H1 (cell line): ENCODE measurements around the gene ABLIM1. TPM values are rescaled to one million over a fixed set of nuclear protein-coding genes. Genes with fewer than 3 reads are reported as not detected.

Experiments
- CTCF ChIA-PET: fragments of 300-600 bp; sonication (Branson Sonifier 250); formaldehyde crosslinking; loops from one replicate; lab custom pipeline; 2021; ENCODE audit not compliant: partially characterized antibody; lab: Charles Lee
- POLR2A ChIA-PET: fragments of 300-600 bp; sonication (Branson Sonifier 250); formaldehyde crosslinking; loops from one replicate; lab custom pipeline; 2021; ENCODE audit warnings: inconsistent platforms; ENCODE audit not compliant: partially characterized antibody; lab: Charles Lee
- DNase-seq, 2 experiments: peaks; one replicate each; pipeline versions ENCODE4 v3.0.0 to v3.0.0-alpha.2; 2010 to 2022; ENCODE audit warnings: low spot score in 2 of 2, low read depth in 1 of 2, mixed read lengths in 1 of 2
- FAIRE-seq: peaks from 2 replicates; lab custom pipeline; 2011; peaks lifted over from hg19 to GRCh38; lab: Jason Lieb, UNC
- H2AFZ ChIP-seq: 2 replicates; pipeline ENCODE4 v1.8.1; 2012; ENCODE audit warnings: low read length, inconsistent platforms
- H2AK5ac ChIP-seq: 2 replicates; pipeline ENCODE4 v1.6.1; 2013; ENCODE audit warnings: low read depth, low read length
- H2BK120ac ChIP-seq: replicated peaks from 2 replicates; pipeline ENCODE3; 2013; ENCODE audit warnings: low read depth, low read length, inconsistent platforms
- H2BK12ac ChIP-seq: 2 replicates; pipeline ENCODE4 v1.6.1; 2013; ENCODE audit warnings: low read depth, low read length
- H2BK15ac ChIP-seq: 2 replicates; pipeline ENCODE4 v1.6.1; 2013; ENCODE audit warnings: low read length
- H2BK20ac ChIP-seq: 2 replicates; pipeline ENCODE4 v1.6.1; 2013; ENCODE audit warnings: low read length
- H2BK5ac ChIP-seq: 2 replicates; pipeline ENCODE4 v1.6.1; 2013; ENCODE audit warnings: low read depth, low read length
- H3K14ac ChIP-seq: 2 replicates; pipeline ENCODE4 v1.6.1; 2013; ENCODE audit warnings: inconsistent platforms; ENCODE audit not compliant: insufficient read length
- H3K18ac ChIP-seq: 2 replicates; pipeline ENCODE4 v1.6.1; 2013; ENCODE audit warnings: low read length; ENCODE audit errors: extremely low read depth
- H3K23ac ChIP-seq: 2 replicates; pipeline ENCODE4 v1.6.1; 2013; ENCODE audit warnings: inconsistent platforms; ENCODE audit not compliant: insufficient read length
- H3K23me2 ChIP-seq: 2 replicates; pipeline ENCODE4 v1.6.1; 2013; ENCODE audit warnings: low read depth, low read length
- H3K27ac ChIP-seq: 2 replicates; pipeline ENCODE4 v1.6.1; 2011; ENCODE audit warnings: low read depth, low read length, inconsistent platforms
- H3K27me3 ChIP-seq, 4 experiments: replicated peaks in 1 of 4; 1 replicate in 1 of 4; 2 replicates in 3 of 4; pipeline versions ENCODE4 v1.6.1 to v1.8.1; 2011 to 2013; ENCODE audit warnings: low read length in 3 of 4, mild to moderate bottlenecking in 3 of 4, inconsistent platforms in 2 of 4, mixed read lengths in 2 of 4, moderate library complexity in 1 of 4; ENCODE audit not compliant: control insufficient read depth in 3 of 4, insufficient read depth in 3 of 4; ENCODE audit errors: extremely low read depth in 1 of 4
- H3K36me3 ChIP-seq, 4 experiments: 2 replicates each; pipeline versions ENCODE4 v1.6.1 to v1.8.1; 2011 to 2013; ENCODE audit warnings: mild to moderate bottlenecking in 4 of 4, low read length in 3 of 4, moderate library complexity in 2 of 4, control low read depth in 1 of 4, inconsistent platforms in 1 of 4; ENCODE audit not compliant: insufficient read depth in 4 of 4, control insufficient read depth in 2 of 4
- H3K4ac ChIP-seq: replicated peaks from 2 replicates; pipeline ENCODE3; 2013; ENCODE audit warnings: low read length, low read depth, mixed read lengths, inconsistent platforms; ENCODE audit not compliant: insufficient read length
- H3K4me1 ChIP-seq, 4 experiments: replicated peaks in 1 of 4; 1 replicate in 1 of 4; 2 replicates in 3 of 4; pipeline versions ENCODE4 v1.6.1 to v1.8.1; 2011 to 2013; ENCODE audit warnings: low read length in 3 of 4, inconsistent platforms in 2 of 4, mixed read lengths in 1 of 4; ENCODE audit not compliant: insufficient read depth in 4 of 4, control insufficient read depth in 3 of 4
- H3K4me2 ChIP-seq, 2 experiments: 2 replicates each; pipeline versions ENCODE4 v1.6.1 to v1.8.1; 2011 to 2013; ENCODE audit warnings: low read depth in 2 of 2, low read length in 2 of 2, control low read depth in 1 of 2, inconsistent platforms in 1 of 2, mild to moderate bottlenecking in 1 of 2; ENCODE audit not compliant: insufficient read depth in 1 of 2
- H3K4me3 ChIP-seq, 4 experiments: fragments of 200-600, 300-600 bp in 1 of 4; sonication (generic), shearing (Covaris generic), sonication (Bioruptor Twin) in 1 of 4; 2 replicates each; pipeline versions ENCODE4 v1.5.1 to v1.8.1; 2011 to 2016; ENCODE audit warnings: low read length in 4 of 4, low read depth in 3 of 4, control low read depth in 2 of 4, inconsistent platforms in 2 of 4, mild to moderate bottlenecking in 2 of 4, mixed read lengths in 1 of 4, moderate library complexity in 1 of 4; ENCODE audit not compliant: insufficient read depth in 2 of 4; ENCODE audit errors: extremely low read depth in 1 of 4
- H3K56ac ChIP-seq: replicated peaks from 2 replicates; pipeline ENCODE3; 2013; ENCODE audit warnings: low read depth, mild to moderate bottlenecking, mixed read lengths, low read length, inconsistent platforms; ENCODE audit not compliant: insufficient read length
- H3K79me1 ChIP-seq: 2 replicates; pipeline ENCODE4 v1.6.1; 2013; ENCODE audit warnings: low read depth, low read length, control low read depth
- H3K79me2 ChIP-seq, 2 experiments: 2 replicates each; pipeline versions ENCODE4 v1.6.1 to v1.8.1; 2012 to 2013; ENCODE audit warnings: low read length in 2 of 2, mild to moderate bottlenecking in 2 of 2, inconsistent platforms in 1 of 2; ENCODE audit not compliant: insufficient read depth in 2 of 2, control insufficient read depth in 1 of 2
- H3K9ac ChIP-seq, 4 experiments: replicated peaks in 1 of 4; 1 replicate in 1 of 4; 2 replicates in 3 of 4; pipeline versions ENCODE4 v1.6.1 to v1.8.1; 2011 to 2013; ENCODE audit warnings: low read depth in 3 of 4, low read length in 3 of 4, control low read depth in 2 of 4, mild to moderate bottlenecking in 2 of 4, moderate library complexity in 2 of 4, inconsistent platforms in 1 of 4; ENCODE audit errors: extremely low read depth in 1 of 4
- H3K9me3 ChIP-seq, 2 experiments: 2 replicates each; pipeline versions ENCODE4 v1.6.1 to v1.8.1; 2012 to 2013; ENCODE audit warnings: mild to moderate bottlenecking in 2 of 2, moderate library complexity in 2 of 2, control low read depth in 1 of 2, inconsistent platforms in 1 of 2, low read depth in 1 of 2, low read length in 1 of 2, mixed read lengths in 1 of 2; ENCODE audit not compliant: insufficient read depth in 2 of 2
- H4K20me1 ChIP-seq, 2 experiments: replicated peaks in 1 of 2; 2 replicates each; pipeline versions ENCODE3 to v1.8.1; 2011 to 2013; ENCODE audit warnings: inconsistent platforms in 2 of 2, low read length in 2 of 2, mild to moderate bottlenecking in 1 of 2; ENCODE audit not compliant: insufficient read depth in 2 of 2, control insufficient read depth in 1 of 2
- H4K5ac ChIP-seq: 2 replicates; pipeline ENCODE4 v1.6.1; 2013; ENCODE audit warnings: low read length, low read depth, mixed read lengths, inconsistent platforms; ENCODE audit not compliant: insufficient read length
- H4K8ac ChIP-seq: 2 replicates; pipeline ENCODE4 v1.8.0; 2013; ENCODE audit warnings: mild to moderate bottlenecking, moderate library complexity, low read length, inconsistent platforms; ENCODE audit not compliant: insufficient read depth; ENCODE audit errors: extremely low read depth
- H4K91ac ChIP-seq: replicated peaks from 2 replicates; pipeline ENCODE3; 2013; ENCODE audit warnings: low read length, mixed read lengths, inconsistent platforms; ENCODE audit not compliant: insufficient read length
- ATF3 ChIP-seq: IDR thresholded peaks from 2 replicates; pipeline ENCODE4 v1.6.1; 2011; ENCODE audit warnings: low read depth, mild to moderate bottlenecking, low read length; ENCODE audit not compliant: insufficient read depth
- CHD1 ChIP-seq: IDR thresholded peaks from 2 replicates; pipeline ENCODE4 v1.6.1; 2012; ENCODE audit warnings: low read depth, low read length, improper control_type of control experiment
- CTBP2 ChIP-seq: IDR thresholded peaks from 2 replicates; pipeline ENCODE4 v1.7.0; 2011; ENCODE audit warnings: borderline replicate concordance, mild to moderate bottlenecking, moderate library complexity, mixed read lengths, low read length; ENCODE audit not compliant: insufficient read depth, insufficient read length
- EGR1 ChIP-seq: IDR thresholded peaks from 2 replicates; pipeline ENCODE4 v1.6.1; 2011; ENCODE audit warnings: low read depth, low read length, borderline replicate concordance
- GTF2F1 ChIP-seq: IDR thresholded peaks from 2 replicates; pipeline ENCODE4 v1.6.1; 2012; ENCODE audit warnings: low read depth, low read length, improper control_type of control experiment, borderline replicate concordance
- MAFK ChIP-seq: IDR thresholded peaks from 2 replicates; pipeline ENCODE4 v1.6.1; 2012; ENCODE audit warnings: low read depth, mild to moderate bottlenecking, improper control_type of control experiment, low read length
- POU5F1 ChIP-seq: IDR thresholded peaks from 2 replicates; pipeline ENCODE4 v1.6.1; 2011; ENCODE audit warnings: low read depth, mild to moderate bottlenecking, low read length, moderate library complexity
- RFX5 ChIP-seq: IDR thresholded peaks from 2 replicates; pipeline ENCODE4 v1.6.1; 2011; ENCODE audit warnings: low read depth, low read length, improper control_type of control experiment, borderline replicate concordance
- SIX5 ChIP-seq: IDR thresholded peaks from 2 replicates; pipeline ENCODE4 v1.6.1; 2011; ENCODE audit warnings: mild to moderate bottlenecking, low read depth, low read length
- SUZ12 ChIP-seq: fragments of 200-600 bp; sonication (generic); IDR thresholded peaks from 2 replicates; pipeline ENCODE4 v1.6.1; 2012; ENCODE audit warnings: mild to moderate bottlenecking, inconsistent platforms, low read length, moderate library complexity, mixed read lengths
- TCF12 ChIP-seq: IDR thresholded peaks from 2 replicates; pipeline ENCODE4 v1.6.1; 2011; ENCODE audit warnings: low read depth, mild to moderate bottlenecking, low read length
- USF2 ChIP-seq: IDR thresholded peaks from 2 replicates; pipeline ENCODE4 v1.6.1; 2011; ENCODE audit warnings: low read length, improper control_type of control experiment
- YY1 ChIP-seq: IDR thresholded peaks from 2 replicates; pipeline ENCODE4 v1.6.1; 2011; ENCODE audit warnings: low read depth, mild to moderate bottlenecking, low read length
- WGBS, 2 experiments: shearing (Covaris generic) in 1 of 2; methylation state at CpG; one replicate each; pipeline versions ENCODE4 v1.1.6 to v1.1.7; 2013 to 2015; ENCODE audit warnings: low lambda C conversion rate in 2 of 2, mixed read lengths in 2 of 2, inconsistent platforms in 1 of 2, low coverage in 1 of 2, missing lambda C conversion rate in 1 of 2; ENCODE audit not compliant: insufficient replicate concordance in 2 of 2, insufficient coverage in 1 of 2, insufficient read length in 1 of 2; ENCODE audit errors: extremely low coverage in 1 of 2, missing lambda C conversion rate in 1 of 2; 5-methylcytosine and 5-hydroxymethylcytosine counted together
- polyA plus RNA-seq, 7 experiments: library from polyadenylated mRNA; depleted of rRNA in 3 of 7; stranded (reverse) in 5 of 7; unstranded in 2 of 7; fragments of >200 nt in 5 of 7; fragments of 200-250 nt in 2 of 7; gene quantifications; 1 replicate in 5 of 7; 2 replicates in 1 of 7; 4 replicates in 1 of 7; pipeline versions ENCODE4 v1.2.1 to v1.2.3, GENCODE V29; 2011 to 2013; ENCODE audit warnings: missing spikeins in 2 of 7, mixed read lengths in 2 of 7
- total RNA-seq: library from RNA; stranded (reverse); fragmentation: NEBNext Ultra II Directional; extraction: Animal tissue kit (Norgen Biotek cat#: 25700); gene quantifications from 2 replicates; pipeline ENCODE4 v1.2.1, GENCODE V29; 2021

Gene ABLIM1
- total and polyA plus RNA-seq, 2 of the 8 experiments (the other 6 are each of a cell fraction or from before 2014, with no cell fraction given) = 51.2 to 51.7 TPM

- Histone ChIP-seq H3K36me3 (no peaks in the 10 kb centered on the region), H2BK15ac (no peak overlapping the region), H3K56ac (no peak overlapping the region), H2BK120ac (no peak overlapping the region), H3K9me3 (no peaks in the 10 kb centered on the region), H3K4me3 (no peak overlapping the region), H2BK5ac (no peak overlapping the region), H2BK12ac (no peak overlapping the region), H3K18ac (no peak overlapping the region), H3K79me1 (no peaks in the 10 kb centered on the region), H4K8ac (no peak overlapping the region), H3K14ac (no peak overlapping the region), H2AFZ (no peak overlapping the region), H3K4me1 (peaks cover 0 to 16% (median 7%) of the 10 kb centered on the region in 4 experiments; a peak in 4 of 7 replicates), H3K79me2 (no peaks in the 10 kb centered on the region), H3K4ac (no peak overlapping the region), H4K91ac (no peak overlapping the region), H3K9ac (no peak overlapping the region), H3K23ac (no peak overlapping the region), H2AK5ac (no peak overlapping the region), H3K27me3 (no peaks in the 10 kb centered on the region), H4K5ac (no peak overlapping the region), H3K4me2 (no peak overlapping the region), H2BK20ac (no peak overlapping the region), H4K20me1 (no peaks in the 10 kb centered on the region), H3K27ac (no peak overlapping the region), H3K23me2 (no peaks in the 10 kb centered on the region)
- 89% methylated on average over 5 of the region's 5 CpGs; no CpG with 5 or more reads in 1 of the 2 experiments for WGBS, 2 experiments
- ChIA-PET POLR2A (no interaction called here), CTCF (interaction anchor here (0.7 to 13.0 kb wide), 24 partner anchors 9 to 262 kb away, joined by 3 to 209 read pairs (median 13); partner anchors contain the start of gene AFAP1L2)
- no peak for FAIRE-seq
- DNase-seq = no peak
- no peak for TF ChIP-seq TCF12
- TF ChIP-seq SUZ12 = no peak
- no peak for TF ChIP-seq RFX5
- no peak for TF ChIP-seq ATF3
- no peak for TF ChIP-seq CTBP2
- TF ChIP-seq YY1 = no peak
- TF ChIP-seq MAFK = no peak
- no peak for TF ChIP-seq SIX5
- no peak for TF ChIP-seq USF2
- no peak for TF ChIP-seq POU5F1
- no peak for TF ChIP-seq EGR1
- no peak for TF ChIP-seq CHD1
- no peak for TF ChIP-seq GTF2F1
Observed at GRCh38 chr10:114389426-114389825, 268.6 kb downstream of the ABLIM1 start.
